NCI-H2107 treated with DMSO at 0.1 percent for 48 hours (cell line): ENCODE data around the gene GNAS-AS1.
A peak's percentile ranks its signal among the peaks of the same experiment; 100 is the strongest.

Experiments used
- DNase-seq: peaks from one replicate; lab custom pipeline; 2025; ENCODE audit not compliant: unreplicated experiment; lab: John Stamatoyannopoulos, UW

Gene GNAS-AS1

DNA sequence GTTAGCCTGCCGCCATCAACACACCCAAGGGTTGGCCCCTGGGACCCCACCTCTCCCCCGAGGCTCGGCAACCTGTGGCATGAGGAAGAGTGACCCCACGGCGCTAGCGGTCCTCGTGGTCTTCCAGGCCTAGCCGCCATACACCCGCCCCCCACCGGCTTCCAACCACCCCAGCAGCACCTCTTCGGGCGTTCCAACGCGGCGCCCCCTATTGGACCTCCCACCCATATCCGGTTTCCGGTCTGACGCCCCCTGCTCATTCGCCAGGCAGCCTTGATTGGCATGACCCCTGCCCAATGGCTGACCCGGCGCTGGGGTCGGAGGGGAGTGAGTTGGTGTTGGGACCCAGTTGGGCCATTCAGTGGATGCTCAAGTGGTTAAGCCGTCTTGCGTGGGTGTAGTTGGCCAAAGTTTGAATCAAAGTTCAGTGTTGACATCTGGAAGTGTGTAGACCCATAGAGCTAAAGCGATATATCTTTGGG, at the start of gene GNAS-AS1:
Gene GNAS-AS1 (minus strand): TSS at position 210 of the 482 bp plus-strand sequence.
- no peak for DNase-seq

DNA sequence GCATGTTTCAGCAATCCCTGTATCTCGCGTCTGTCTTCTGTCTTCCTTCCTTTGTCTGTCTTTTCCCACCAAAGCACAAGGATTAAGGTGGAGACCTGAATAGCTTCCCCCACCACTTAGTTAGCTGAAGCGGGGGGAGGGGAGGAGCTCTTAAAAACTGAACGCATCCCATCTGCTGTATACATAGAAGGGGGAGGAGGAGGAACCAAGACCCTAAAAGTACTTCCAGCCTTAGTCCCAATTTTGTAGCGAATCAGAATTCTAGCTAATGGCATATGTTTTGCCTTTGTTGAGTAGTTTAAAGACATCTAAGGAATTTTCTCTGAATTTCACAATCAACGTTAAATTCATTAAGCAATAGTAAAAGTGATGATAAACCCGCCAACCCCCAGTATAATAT, 49.7 kb upstream of the GNAS-AS1 start:
- no peak for DNase-seq

DNA sequence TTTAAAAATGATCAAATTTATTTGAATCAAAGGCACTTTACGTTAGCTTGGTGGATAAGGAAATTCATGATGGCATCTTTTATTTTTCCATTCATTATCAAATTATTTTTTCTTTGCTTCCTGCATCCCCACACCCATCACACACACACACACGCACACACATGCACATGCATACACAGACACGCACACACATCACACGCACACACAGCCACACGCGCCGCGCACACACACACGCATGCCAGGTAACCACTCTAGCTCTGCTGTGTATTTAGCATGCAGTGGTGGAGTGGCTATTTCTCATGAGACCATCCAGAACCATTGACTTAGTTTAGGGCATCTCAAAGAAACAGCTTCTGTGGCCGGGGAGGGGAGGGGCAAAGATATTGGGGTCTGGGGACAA, 48.8 kb upstream of the GNAS-AS1 start:
- DNase-seq = no peak

DNA sequence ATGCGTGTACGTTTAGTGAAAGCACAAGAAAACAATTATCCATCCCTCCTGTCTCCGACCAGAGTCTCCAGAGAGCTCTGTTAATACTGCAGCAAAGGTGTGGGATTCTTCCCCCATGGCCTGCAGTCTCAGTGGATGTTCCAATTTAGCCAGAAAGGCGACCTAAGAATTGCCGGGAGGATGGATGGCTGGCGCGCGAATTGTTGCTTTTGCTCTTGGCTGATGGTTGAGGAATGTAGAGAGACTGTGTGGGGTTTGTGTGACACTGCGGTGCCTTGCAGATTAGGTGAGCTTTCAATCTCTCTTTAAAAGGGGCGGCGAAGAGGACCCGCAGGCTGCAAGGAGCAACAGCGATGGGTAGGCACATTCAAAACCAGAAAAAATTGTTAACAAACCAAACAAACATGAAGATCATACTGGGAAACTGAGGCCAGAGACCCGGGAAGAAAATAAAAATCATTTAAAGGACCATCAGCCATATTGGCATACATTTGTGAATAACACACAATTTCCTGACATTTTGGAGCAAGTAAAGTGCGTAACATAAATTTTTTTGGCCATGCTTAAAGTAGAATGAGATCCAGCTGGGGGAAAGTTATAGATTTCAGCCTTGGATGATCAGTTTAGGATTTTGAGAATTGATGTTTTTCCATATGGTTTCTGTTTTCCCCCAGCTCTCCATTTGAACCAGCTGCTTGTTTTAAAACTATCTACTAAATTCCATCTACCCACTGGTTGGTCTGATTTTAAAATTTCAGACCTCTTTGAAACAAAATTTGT, 48.1 kb upstream of the GNAS-AS1 start:
- DNase-seq = no peak

DNA sequence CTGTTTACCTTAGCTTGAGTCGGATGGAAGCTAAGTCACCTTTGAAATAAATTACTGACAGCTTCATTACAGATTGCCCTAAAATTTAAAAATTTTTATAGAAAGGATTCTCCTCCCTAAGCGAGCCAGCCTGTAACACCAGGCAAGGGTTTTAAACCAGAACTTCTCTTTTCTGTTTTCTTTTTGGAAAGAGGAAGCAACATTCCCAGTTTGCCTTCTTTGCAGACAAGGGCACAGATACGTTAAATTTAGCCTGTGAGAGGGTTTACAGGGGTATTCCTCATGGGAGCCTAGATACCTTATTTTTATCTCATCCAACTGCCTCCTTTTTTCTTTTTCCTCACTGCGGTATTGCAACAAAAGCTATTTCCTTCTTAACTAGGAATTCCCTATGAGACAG, 46.8 kb upstream of the GNAS-AS1 start:
- no peak for DNase-seq

DNA sequence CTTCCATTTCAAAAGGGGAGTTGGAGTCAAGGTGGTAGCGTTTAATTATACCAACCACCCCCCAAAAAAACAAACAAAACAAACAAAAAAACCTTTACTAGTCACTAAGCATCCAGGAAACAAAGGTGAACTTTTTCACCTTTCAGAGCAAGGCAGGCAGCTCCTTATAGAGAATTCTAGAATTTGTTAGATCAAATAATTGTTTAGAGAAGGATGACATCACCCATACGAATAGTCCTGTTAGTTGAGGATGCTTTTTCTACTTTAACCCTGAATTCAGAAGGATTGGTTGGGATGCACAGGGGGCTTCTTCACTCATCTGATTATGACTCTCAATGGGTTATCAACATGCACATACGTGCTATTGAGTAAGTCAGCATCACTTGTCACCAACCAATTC, 46.1 kb upstream of the GNAS-AS1 start:
- DNase-seq = no peak

DNA sequence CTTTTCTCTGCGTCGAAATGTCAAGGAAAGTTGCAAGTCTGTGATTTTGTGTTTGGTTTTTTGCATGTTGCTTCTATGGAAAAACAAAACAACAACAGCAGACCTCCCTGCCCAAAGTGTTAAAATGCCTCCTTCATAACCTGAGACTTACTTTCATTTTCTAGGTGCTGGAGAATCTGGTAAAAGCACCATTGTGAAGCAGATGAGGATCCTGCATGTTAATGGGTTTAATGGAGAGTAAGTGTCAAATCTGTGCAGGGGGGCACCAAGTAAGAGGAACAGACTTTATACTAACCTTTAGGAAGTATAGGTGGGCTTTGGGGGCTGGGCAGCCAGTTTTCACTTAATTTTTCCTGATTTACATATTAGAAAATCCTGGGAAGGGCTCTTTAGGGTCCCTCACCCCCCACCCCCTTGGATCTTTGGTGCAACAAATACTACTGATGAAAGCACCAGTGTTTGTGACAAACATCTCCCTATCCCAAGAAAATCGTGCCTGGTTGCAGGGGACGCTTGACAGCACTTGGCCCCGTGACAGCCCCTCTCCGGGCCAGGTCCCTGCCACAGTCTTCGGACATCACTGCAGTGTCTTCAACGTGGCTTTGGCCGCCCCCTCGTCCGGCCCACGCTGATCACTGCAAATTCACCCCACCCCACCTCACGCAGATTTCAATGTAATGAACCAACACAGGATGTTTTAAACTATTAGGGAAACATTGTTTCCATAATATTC, 44.9 kb upstream of the GNAS-AS1 start:
- DNase-seq = no peak

DNA sequence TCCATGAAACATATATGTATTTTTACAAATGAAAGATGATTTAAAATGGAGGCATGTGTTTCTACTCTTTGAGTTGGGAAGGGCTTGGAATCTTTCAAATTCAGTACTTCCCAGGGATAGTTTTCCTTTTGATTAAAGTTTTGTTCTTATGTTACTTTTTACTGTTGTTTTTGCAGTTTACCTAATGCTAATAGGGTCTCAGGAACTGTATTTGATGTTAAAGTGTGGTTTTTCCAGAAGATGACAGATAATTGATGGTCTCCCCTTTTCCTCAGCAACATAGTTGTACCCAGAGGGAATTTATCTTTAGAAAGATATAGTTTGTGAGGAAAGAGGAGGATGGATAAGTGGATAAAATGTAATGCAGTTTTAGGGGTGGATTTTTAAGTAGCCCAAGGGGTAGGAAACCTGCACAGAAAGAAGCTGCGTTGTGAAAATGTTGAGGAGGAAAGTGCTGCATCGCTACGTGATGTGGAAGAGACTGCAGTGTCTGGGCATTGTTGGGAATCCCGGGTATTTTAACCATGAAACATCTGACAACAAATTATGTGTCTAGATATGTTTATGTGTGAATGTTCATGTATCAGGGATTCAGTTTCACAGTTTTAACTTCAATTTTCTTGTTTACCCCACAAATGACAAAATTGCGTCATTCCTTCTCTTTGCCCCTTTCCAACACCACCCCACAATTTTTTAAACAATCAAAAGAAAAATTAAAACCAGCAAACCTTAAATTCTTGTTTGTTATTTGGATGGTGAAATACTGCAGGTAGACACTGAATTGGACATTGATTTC, 44.1 kb upstream of the GNAS-AS1 start:
- DNase-seq = no peak

DNA sequence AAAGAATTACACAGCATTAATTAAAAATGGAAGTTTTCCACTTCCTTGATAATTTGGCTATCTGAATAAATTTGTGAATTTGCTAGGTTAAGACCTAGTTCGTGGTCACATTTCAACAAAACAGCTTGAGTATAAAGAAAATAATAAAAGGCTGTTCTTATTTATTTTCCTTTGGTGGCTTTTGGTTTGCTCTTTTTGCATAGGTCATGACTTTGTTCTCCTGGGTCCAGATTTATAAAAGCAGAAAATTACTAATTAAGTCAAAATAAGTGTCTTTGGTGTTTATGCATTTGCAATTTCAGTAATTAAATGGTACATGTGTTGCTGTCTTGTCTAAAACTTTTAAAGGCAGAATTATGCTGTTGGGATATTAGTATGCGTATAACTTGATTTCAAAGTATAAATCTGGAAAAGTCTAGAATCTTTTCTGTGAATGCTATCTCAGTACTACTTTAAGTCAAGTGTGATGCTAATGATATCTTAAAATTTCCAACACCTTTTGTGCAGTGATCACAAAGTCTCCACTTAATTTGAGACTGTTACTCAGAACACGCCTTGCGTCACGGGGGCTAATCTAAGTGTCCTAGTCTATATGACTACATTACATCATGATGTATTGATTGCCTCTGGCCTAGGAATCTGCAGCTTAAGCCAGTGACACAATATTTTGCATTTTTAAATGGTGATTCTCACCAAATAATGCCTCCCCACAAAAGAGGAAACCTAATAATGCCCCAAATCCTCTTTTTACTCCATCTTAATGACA, 42.8 kb upstream of the GNAS-AS1 start:
- DNase-seq = no peak

DNA sequence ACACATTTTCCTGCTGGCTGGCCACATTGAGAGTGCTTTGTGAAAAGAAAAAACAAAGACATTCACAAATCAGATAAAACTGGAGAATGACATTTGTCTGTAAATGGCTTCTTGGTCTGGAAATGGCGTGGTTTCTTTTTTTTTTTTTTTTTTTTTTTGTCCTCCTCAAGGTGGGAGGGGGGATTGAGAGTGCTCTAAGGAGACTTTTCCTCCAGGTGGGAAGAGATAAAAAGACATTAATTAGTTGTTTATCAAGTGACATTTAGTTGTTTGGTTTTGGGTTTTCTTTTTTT, 42.2 kb upstream of the GNAS-AS1 start:
- peak; percentile 36 for DNase-seq

DNA sequence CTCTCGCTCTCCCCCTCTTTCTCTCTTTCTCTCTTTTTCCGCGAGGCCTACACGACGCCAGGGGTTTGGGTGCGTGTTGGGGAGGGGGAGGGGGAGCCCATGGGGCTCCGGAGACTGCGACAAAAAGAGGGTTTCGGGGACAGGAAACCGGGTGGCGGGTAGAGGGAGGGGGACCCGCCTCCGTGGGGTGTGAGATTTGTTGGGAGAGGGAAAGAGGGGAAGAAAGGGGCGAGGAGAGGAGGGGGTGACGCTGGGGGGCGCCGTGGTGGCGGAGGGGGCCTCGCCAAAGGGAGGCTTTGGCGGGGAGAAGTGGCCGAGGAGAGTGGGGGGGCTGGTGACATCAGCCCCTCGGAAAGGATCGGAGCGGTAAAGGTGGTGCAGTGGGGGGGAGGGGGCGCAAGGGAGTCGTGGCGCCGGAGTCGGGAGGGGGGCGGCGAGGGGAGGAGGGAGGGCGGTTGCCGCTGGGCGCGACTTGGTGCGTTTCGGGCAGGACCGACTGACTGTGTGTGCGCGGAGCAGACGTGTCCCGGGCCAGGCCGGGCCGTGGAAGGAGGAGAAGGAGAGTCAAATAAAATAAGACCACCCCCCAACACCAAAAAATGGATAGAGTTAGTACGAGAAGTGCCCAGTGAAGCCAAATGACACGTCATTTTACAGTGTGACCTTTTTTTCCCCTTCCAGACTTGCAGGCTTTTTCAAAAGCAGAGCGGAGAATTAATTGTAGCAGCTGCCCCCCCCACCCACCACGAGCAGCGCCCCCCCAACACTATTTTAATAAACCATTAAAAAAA, 41.6 kb upstream of the GNAS-AS1 start:
- DNase-seq = peak; percentile 68

DNA sequence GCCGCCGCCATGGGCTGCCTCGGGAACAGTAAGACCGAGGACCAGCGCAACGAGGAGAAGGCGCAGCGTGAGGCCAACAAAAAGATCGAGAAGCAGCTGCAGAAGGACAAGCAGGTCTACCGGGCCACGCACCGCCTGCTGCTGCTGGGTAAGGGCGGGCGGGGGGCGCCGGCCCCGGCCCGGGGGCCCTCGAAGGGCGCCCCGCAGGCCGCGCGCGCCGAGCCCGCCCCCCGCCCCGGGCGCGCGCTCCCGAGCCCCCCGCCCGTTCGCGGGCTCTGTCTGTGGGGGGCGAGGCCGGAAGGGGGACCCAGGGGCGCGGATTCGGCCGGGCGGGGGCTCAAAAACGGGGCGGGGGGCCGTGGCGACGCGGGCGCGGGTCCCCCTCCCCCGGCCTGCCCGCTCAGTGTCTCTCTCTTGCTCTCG, 41.0 kb upstream of the GNAS-AS1 start:
- no peak for DNase-seq

DNA sequence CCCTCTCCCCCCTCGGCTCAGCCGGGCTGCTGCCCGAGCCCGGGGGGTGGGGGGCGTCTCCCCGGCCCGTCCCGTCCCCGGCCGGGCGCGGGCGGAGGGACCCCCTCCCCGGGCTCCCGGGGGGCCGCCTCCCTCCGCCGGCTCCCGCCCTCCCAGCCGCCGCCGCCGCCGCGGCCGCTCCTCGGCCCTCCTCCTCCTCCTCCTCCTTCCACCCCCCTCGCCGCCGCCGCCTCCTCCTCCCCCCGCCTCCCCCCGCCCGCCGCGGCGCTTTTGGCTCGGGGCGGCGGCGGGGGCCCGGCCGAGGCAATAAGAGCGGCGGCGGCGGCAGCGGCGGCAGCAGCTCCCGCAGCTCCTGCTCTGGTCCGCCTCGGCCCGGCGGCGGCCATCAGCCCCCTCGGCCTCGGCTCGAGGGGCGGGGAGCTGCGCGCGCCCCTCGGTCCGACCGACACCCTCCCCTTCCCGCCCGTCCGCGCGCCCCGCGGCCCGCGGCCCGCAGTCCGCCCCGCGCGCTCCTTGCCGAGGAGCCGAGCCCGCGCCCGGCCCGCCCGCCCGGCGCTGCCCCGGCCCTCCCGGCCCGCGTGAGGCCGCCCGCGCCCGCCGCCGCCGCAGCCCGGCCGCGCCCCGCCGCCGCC, 40.5 kb upstream of the GNAS-AS1 start:
- peak; percentile 17 for DNase-seq

DNA sequence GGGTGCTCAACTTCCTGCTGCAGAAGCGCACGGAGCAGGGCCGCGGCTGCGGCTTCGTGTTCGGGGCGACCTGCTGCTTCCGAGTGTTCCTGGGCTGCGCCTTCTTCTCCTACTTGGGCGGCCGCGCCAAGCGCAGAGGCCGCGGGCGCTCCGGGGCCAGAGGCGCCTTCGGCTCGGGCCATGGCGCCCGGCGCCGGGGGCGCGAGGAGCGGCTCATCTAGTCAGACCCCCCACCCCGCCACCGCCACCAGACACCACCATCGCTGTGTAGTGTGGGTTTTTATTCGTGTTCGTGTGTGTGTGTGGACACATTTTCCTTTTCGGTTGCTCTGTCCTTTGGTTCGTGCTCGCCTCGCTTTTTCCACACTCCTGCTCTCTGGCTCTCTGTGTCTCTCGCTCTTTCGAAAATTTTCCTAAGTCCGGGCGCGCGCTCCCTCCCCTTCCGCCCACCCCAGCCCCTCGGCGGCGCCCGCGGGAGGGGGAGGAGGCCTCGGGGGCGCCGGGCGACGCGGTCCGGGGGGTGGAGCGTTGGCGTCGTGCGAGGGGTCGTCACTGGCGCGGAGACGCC, 39.9 kb upstream of the GNAS-AS1 start:
- peak; percentile 16 for DNase-seq

DNA sequence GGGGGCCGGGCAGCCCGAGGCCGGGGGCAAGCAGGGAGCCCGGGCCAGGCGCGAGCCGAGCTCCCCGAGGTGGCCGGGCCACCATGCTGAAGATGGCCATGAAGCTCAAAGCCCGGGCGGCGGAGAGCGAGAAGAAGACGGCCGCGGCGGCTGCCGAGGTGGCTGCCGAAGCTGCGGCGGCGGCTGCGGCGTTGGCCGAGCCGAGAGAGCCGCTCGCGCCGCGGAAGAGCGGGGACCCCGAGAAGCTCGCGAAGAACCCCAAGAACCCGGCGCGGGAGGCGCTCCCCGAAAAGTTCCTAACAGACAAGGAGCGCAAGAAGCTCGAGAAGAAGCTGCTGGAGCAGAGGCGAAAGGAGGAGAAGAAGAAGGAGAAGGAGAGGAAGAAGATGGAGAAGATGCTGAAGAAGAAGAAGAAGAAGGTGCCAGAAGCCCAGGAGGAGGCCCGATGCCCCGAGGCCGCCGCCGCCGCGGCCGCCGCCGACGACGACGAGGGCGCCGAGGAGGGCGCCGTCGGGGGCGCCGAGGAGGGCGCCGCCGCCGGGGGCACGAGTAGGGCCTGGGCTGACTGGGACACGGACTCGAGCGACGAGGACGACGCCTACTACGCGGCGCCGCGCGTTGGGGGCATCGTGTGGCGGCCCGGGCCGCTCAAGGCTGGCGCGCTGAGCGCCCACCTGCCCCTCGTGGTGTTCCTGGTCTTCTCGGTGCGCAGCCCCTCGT, 39.3 kb upstream of the GNAS-AS1 start:
- DNase-seq = no peak

DNA sequence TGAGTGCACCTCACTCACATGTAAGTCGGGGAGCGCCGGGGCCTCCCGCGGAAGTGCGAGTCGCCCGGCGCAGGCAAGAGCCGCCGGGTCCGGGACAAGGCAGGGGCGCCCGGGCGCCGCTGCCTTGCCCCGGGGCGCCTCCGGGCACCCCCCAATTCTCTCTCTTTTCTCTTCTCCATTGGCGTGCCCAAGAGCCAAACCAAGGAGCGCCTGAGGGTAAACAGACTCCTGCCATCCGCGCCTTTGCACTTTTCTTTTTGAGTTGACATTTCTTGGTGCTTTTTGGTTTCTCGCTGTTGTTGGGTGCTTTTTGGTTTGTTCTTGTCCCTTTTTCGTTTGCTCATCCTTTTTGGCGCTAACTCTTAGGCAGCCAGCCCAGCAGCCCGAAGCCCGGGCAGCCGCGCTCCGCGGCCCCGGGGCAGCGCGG, 38.6 kb upstream of the GNAS-AS1 start:
- DNase-seq = no peak

DNA sequence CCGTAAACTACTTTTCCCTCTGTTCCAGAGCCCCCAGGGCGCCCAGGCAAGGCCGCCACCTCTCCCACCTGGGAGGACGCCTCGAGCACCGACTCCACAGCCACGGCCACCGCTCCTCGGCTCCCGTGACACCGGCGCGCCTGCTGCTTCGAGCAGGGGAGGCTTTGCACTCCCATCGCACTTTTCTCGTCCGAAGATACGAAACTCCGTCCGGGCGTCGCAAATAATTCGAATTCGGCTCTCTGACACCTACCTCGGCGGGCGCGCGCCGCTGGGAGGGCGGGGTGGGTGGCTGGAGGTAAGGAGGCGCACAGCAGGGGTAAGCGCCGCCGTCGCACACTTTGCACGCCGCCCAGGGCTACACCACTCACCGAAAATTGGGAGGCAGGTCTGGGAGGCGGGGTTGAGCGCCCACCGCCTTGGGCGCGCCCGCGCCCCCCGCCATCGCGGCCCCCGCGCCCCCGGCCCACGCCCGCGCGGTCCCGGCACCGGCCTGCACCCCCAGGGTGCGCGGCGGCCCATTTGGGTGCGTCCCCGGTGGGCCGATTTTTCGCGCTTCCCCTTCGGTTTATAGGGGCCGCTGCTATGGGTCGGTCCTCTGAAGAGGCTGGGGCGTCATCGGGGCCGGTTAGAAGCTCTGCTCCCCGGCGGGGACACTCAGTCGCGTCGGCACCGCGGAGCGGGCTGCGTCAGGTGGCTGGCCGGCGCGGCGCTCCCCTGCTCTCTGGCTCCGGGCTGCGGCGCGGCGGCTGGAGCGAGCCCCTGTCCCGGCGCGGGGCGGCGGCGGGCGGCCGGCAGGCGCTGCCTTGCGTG, 38.0 kb upstream of the GNAS-AS1 start:
- DNase-seq = no peak

DNA sequence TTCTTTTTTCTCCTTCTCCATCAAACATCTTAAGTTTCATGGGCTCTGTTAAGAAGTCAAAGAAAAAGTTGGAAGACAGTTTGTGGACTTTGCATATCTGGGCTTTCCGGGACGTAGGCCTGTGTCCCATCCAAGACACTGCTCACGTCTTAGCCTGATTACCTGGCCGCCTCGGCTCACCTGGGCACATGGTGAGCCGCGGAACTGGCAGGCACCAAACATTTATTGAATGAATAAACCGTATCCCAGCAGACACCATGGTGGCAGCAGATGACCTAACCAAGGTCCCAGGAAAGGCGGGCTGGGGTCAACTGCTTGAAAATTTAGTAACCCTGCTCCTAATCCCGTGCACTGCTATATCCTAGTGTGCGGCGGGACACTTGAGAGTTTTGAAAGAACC, 37.4 kb upstream of the GNAS-AS1 start:
- no peak for DNase-seq
